HG02884 (cell line): ENCODE results near the gene WNT3.
"Not testable (repeated sequence)": the region's sequence is repeated elsewhere in the genome, so short reads cannot be mapped to it uniquely, and the experiment has no call there.

Experiments
- ATAC-seq: cut with Tn5 transposase; IDR thresholded peaks from one replicate; pipeline ENCODE4 v1.9.1; 2021; ENCODE audit warnings: mild to moderate bottlenecking, moderate library complexity; ENCODE audit not compliant: unreplicated experiment

Gene WNT3

GRCh38 chr17:46814446-46814845, 4.0 kb downstream of the WNT3 start:
- ATAC-seq = no peak

GRCh38 chr17:46813920-46814319, 4.6 kb downstream of the WNT3 start:
- no peak for ATAC-seq

GRCh38 chr17:46812624-46813318, 5.7 kb downstream of the WNT3 start:
- no peak for ATAC-seq

- no peak for ATAC-seq
Measured at GRCh38 chr17:46811978-46812583, 6.4 kb downstream of the WNT3 start.

GRCh38 chr17:46810837-46811236, 7.7 kb downstream of the WNT3 start:
- no peak for ATAC-seq

- ATAC-seq = no peak
Measured at GRCh38 chr17:46809110-46809571, 9.4 kb downstream of the WNT3 start.

- ATAC-seq = no peak
Measured at GRCh38 chr17:46805771-46806170, 12.7 kb downstream of the WNT3 start.

- no peak for ATAC-seq
Measured at GRCh38 chr17:46803544-46803943, 14.9 kb downstream of the WNT3 start.

GRCh38 chr17:46802800-46803199, 15.7 kb downstream of the WNT3 start:
- ATAC-seq = no peak

- ATAC-seq = no peak
Measured at GRCh38 chr17:46800573-46800972, 17.9 kb downstream of the WNT3 start.

GRCh38 chr17:46796956-46797530, 21.4 kb downstream of the WNT3 start:
- ATAC-seq = no peak

- ATAC-seq = no peak
Measured at GRCh38 chr17:46796524-46796923, 22.0 kb downstream of the WNT3 start.

- ATAC-seq = no peak
Measured at GRCh38 chr17:46796084-46796483, 22.4 kb downstream of the WNT3 start.

GRCh38 chr17:46795379-46795952, 23.0 kb downstream of the WNT3 start:
- ATAC-seq = no peak

- ATAC-seq = no peak
Measured at GRCh38 chr17:46794318-46794717, 24.2 kb downstream of the WNT3 start.

GRCh38 chr17:46793541-46793940, 25.0 kb downstream of the WNT3 start:
- no peak for ATAC-seq

- not testable (repeated sequence) for ATAC-seq
Measured at GRCh38 chr17:46793023-46793422, 25.5 kb downstream of the WNT3 start.

- no peak for ATAC-seq
Measured at GRCh38 chr17:46792071-46792470, 26.4 kb downstream of the WNT3 start.

- no peak for ATAC-seq
Measured at GRCh38 chr17:46791531-46791930, 27.0 kb downstream of the WNT3 start.

- no peak for ATAC-seq
Measured at GRCh38 chr17:46790216-46790615, 28.3 kb downstream of the WNT3 start.

- no peak for ATAC-seq
Measured at GRCh38 chr17:46789610-46790009, 28.9 kb downstream of the WNT3 start.

- no peak for ATAC-seq
Measured at GRCh38 chr17:46788796-46789195, 29.7 kb downstream of the WNT3 start.
